Uterus (tissue), 4 donors: ENCODE results near the gene ZNF22. TPM values are rescaled to one million over a fixed set of nuclear protein-coding genes. Genes with fewer than 3 reads are reported as not detected.
A peak's percentile ranks its signal among the peaks of the same experiment; 100 is the strongest.

Source experiments
- DNase-seq, 2 donors: peaks; one replicate each; pipeline ENCODE4 v3.0.0-alpha.2; 2019 to 2020
- H3K27ac ChIP-seq, 2 donors: fragments of 200-600 bp; sonication (generic); 1 replicate in 1 of 2; 2 replicates in 1 of 2; pipeline ENCODE4 v1.5.1; 2016 to 2018
- H3K27me3 ChIP-seq, 2 donors: fragments of 200-600 bp; sonication (generic); one replicate each; pipeline ENCODE4 v1.5.1; 2018 to 2019; ENCODE audit warnings: control low read depth in 1 of 2
- H3K36me3 ChIP-seq, 2 donors: fragments of 200-600 bp; sonication (generic); one replicate each; pipeline ENCODE4 v1.5.1; 2019; ENCODE audit warnings: control low read depth in 1 of 2
- H3K4me1 ChIP-seq, 2 donors: fragments of 200-600 bp; sonication (generic); one replicate each; pipeline ENCODE4 v1.5.1; 2018 to 2019; ENCODE audit warnings: control low read depth in 1 of 2
- H3K4me3 ChIP-seq, 2 donors: fragments of 200-600 bp; sonication (generic); 1 replicate in 1 of 2; 2 replicates in 1 of 2; pipeline ENCODE4 v1.5.1; 2018 to 2019; ENCODE audit warnings: mild to moderate bottlenecking in 1 of 2
- H3K9me3 ChIP-seq, 2 donors: fragments of 200-600 bp; sonication (generic); one replicate each; pipeline ENCODE4 v1.5.1; 2019; ENCODE audit warnings: control low read depth in 1 of 2
- CTCF ChIP-seq, 4 experiments: fragments of 200-600 bp in 2 of 4; fragments of 450-650 bp in 2 of 4; sonication (generic) in 2 of 4; IDR thresholded peaks; one replicate each; pipeline ENCODE4 v1.5.1; 2016 to 2019; ENCODE audit warnings: antibody characterized with exemption in 4 of 4, mild to moderate bottlenecking in 2 of 4, moderate library complexity in 1 of 4
- POLR2A ChIP-seq, 2 donors: fragments of 450-650 bp; IDR thresholded peaks; one replicate each; pipeline ENCODE4 v1.6.1; 2016; ENCODE audit warnings: antibody characterized with exemption in 2 of 2, mild to moderate bottlenecking in 1 of 2, moderate library complexity in 1 of 2
- intact Hi-C: fragments of 100-400 bp; cut with DNase I; formaldehyde crosslinking; loops from one replicate; pipeline ENCODE4 v1.15.1; 2023; ENCODE audit warnings: low total_unique reads
- total RNA-seq, 4 donors: library from RNA; depleted of rRNA in 3 of 4; stranded (reverse); fragments of >200 nt in 3 of 4; gene quantifications; one replicate each; pipeline versions ENCODE4 v1.1.0 to v1.2.4, GENCODE V29; 2014 to 2023
- donor health status: DM: yes; HTN: yes; CAD: no.

ZNF22 gene
- total RNA-seq, 4 donors from 2014 or later: 20.7 to 78.1 (median 34.6) TPM

- Histone ChIP-seq H3K27me3 (no peaks in the 10 kb centered on the region), H3K27ac (peak overlapping the region; percentile 26 to 65), H3K4me1 (peaks cover 0 to 8% of the 10 kb centered on the region in 2 donors), H3K9me3 (no peaks in the 10 kb centered on the region), H3K4me3 (no peak overlapping the region), H3K36me3 (no peaks in the 10 kb centered on the region)
- DNase-seq: peak; percentile 66 to 77
- intact Hi-C loops: no loop called here
- TF ChIP-seq POLR2A (IDR thresholded peaks at IDR 0.05): no peak
- no peak for TF ChIP-seq CTCF (IDR thresholded peaks at IDR 0.05)
Observed at GRCh38 chr10:44955413-44956070, 45.2 kb upstream of the ZNF22 start.

- Histone ChIP-seq H3K4me3 (no peak overlapping the region), H3K4me1 (peaks cover 0 to 8% of the 10 kb centered on the region in 2 donors), H3K9me3 (no peaks in the 10 kb centered on the region), H3K27ac (peak overlapping the region; percentile 26 to 65), H3K27me3 (no peaks in the 10 kb centered on the region), H3K36me3 (no peaks in the 10 kb centered on the region)
- no peak for DNase-seq
- intact Hi-C loops: no loop called here
- TF ChIP-seq CTCF (IDR thresholded peaks at IDR 0.05) (no peak), POLR2A (IDR thresholded peaks at IDR 0.05) (no peak)
Observed at GRCh38 chr10:44956226-44956625, 44.5 kb upstream of the ZNF22 start.

GRCh38 chr10:44956717-44957706, 43.7 kb upstream of the ZNF22 start:
- Histone ChIP-seq H3K4me1 (peaks cover 0 to 8% of the 10 kb centered on the region in 2 donors), H3K9me3 (no peaks in the 10 kb centered on the region), H3K27ac (peak overlapping the region; percentile 26 to 86), H3K27me3 (no peaks in the 10 kb centered on the region), H3K36me3 (no peaks in the 10 kb centered on the region), H3K4me3 (no peak overlapping the region)
- no peak for TF ChIP-seq POLR2A (IDR thresholded peaks at IDR 0.05)
- no peak for DNase-seq
- intact Hi-C loops: no loop called here

- Histone ChIP-seq H3K36me3 (no peaks in the 10 kb centered on the region), H3K27me3 (no peaks in the 10 kb centered on the region), H3K27ac (peak overlapping the region; percentile 75 to 86), H3K9me3 (no peaks in the 10 kb centered on the region), H3K4me1 (peaks cover 0 to 8% of the 10 kb centered on the region in 2 donors), H3K4me3 (peak overlapping the region; percentile 61 to 71)
- DNase-seq: no peak
- intact Hi-C loops: no loop called here
- TF ChIP-seq POLR2A (IDR thresholded peaks at IDR 0.05) (no peak), CTCF (IDR thresholded peaks at IDR 0.05) (no peak)
Observed at GRCh38 chr10:44958196-44958897, 42.4 kb upstream of the ZNF22 start.

GRCh38 chr10:44958898-44959246, 41.9 kb upstream of the ZNF22 start:
- no peak for TF ChIP-seq POLR2A (IDR thresholded peaks at IDR 0.05)
- Histone ChIP-seq H3K4me1 (peaks cover 0 to 8% of the 10 kb centered on the region in 2 donors), H3K27me3 (no peaks in the 10 kb centered on the region), H3K36me3 (no peaks in the 10 kb centered on the region), H3K9me3 (no peaks in the 10 kb centered on the region), H3K4me3 (peak overlapping the region; percentile 61 to 71), H3K27ac (peak overlapping the region; percentile 75 to 86)
- intact Hi-C loops: no loop called here
- no peak for DNase-seq
